HepG2 (cell line): Measurements from ENCODE around the gene NFATC2. TPM values are rescaled to one million over a fixed set of nuclear protein-coding genes. Genes with fewer than 3 reads are reported as not detected.

Experiments used
- ATAC-seq: fragments of 200-7000 bp; cut with Tn5 transposase; 3 replicates; pipeline ENCODE4 v1.9.1; 2020; ENCODE audit warnings: mild to moderate bottlenecking, moderate library complexity
- BruUV-seq: library from RNA; stranded (reverse); fragments of 400-500 nt; replicated peaks from 2 replicates; lab custom pipeline; 2021; lab: Mats Ljungman, UMichigan
- CTCF ChIA-PET: fragments of 300-600 bp; formaldehyde crosslinking; extraction: SDS; loops from one replicate; lab custom pipeline; 2021; ENCODE audit warnings: low total read pairs, inconsistent platforms, low intra/inter-chr PET ratio; lab: Yijun Ruan, JAX
- POLR2A ChIA-PET: fragments of 350-600 bp; sonication (Branson Sonifier 250); formaldehyde crosslinking; loops from one replicate; lab custom pipeline; 2020; ENCODE audit warnings: antibody characterized with exemption, inconsistent platforms; lab: Yijun Ruan, JAX
- DNase-seq: peaks from one replicate; pipeline ENCODE4 v3.0.0-alpha.2; 2015; ENCODE audit warnings: low spot score
- FAIRE-seq: peaks from 3 replicates; lab custom pipeline; 2011; peaks lifted over from hg19 to GRCh38; lab: Jason Lieb, UNC
- H2AFZ ChIP-seq: one replicate; pipeline ENCODE4 v1.6.1; 2011; ENCODE audit warnings: low read length, inconsistent platforms
- H3K27ac ChIP-seq: fragments of 300-600 bp; 3 replicates; pipeline ENCODE4 v1.8.0; 2011; ENCODE audit warnings: mixed run types, mild to moderate bottlenecking, mixed read lengths, low read length, inconsistent platforms; ENCODE audit not compliant: insufficient read depth; ENCODE audit errors: extremely low read length
- H3K27me3 ChIP-seq, 2 experiments: fragments of 200-600 bp in 1 of 2; 2 replicates in 1 of 2; 3 replicates in 1 of 2; pipeline versions ENCODE4 v1.6.0 to v1.8.0; 2011; ENCODE audit warnings: low read length in 2 of 2, mild to moderate bottlenecking in 2 of 2, moderate library complexity in 2 of 2, inconsistent platforms in 1 of 2; ENCODE audit not compliant: insufficient read depth in 2 of 2, control insufficient read depth in 1 of 2
- H3K36me3 ChIP-seq, 2 experiments: fragments of 200-600 bp in 1 of 2; replicated peaks in 1 of 2; 2 replicates in 1 of 2; 3 replicates in 1 of 2; pipeline versions ENCODE4 v1.5.1 to v1.8.0; 2011; ENCODE audit warnings: low read length in 2 of 2, inconsistent platforms in 1 of 2; ENCODE audit not compliant: insufficient read depth in 2 of 2, control insufficient read depth in 1 of 2
- H3K4me1 ChIP-seq: 2 replicates; pipeline ENCODE4 v1.5.1; 2012; ENCODE audit warnings: low read length, inconsistent platforms; ENCODE audit not compliant: insufficient read depth
- H3K4me2 ChIP-seq: 2 replicates; pipeline ENCODE4 v1.6.0; 2011; ENCODE audit warnings: low read depth, low read length, inconsistent platforms
- H3K4me3 ChIP-seq, 3 experiments: fragments of 200-600 bp in 1 of 3; sonication (generic), shearing (Covaris generic) in 1 of 3; replicated peaks in 1 of 3; 2 replicates each; pipeline ENCODE4 v1.5.1; 2011 to 2016; ENCODE audit warnings: low read length in 3 of 3, inconsistent platforms in 2 of 3, low read depth in 2 of 3, mild to moderate bottlenecking in 2 of 3, control low read depth in 1 of 3, mixed read lengths in 1 of 3; ENCODE audit not compliant: insufficient read depth in 1 of 3
- H3K79me2 ChIP-seq: one replicate; pipeline ENCODE4 v1.6.1; 2011; ENCODE audit warnings: low read length, inconsistent platforms; ENCODE audit not compliant: insufficient read depth
- H3K9ac ChIP-seq: 2 replicates; pipeline ENCODE4 v1.6.0; 2011; ENCODE audit warnings: mild to moderate bottlenecking, low read depth, low read length, inconsistent platforms; ENCODE audit not compliant: insufficient read depth
- H3K9me3 ChIP-seq: 2 replicates; pipeline ENCODE4 v1.5.1; 2012; ENCODE audit warnings: mild to moderate bottlenecking, low read length
- H4K20me1 ChIP-seq: 2 replicates; pipeline ENCODE4 v1.6.0; 2011; ENCODE audit warnings: inconsistent platforms, mild to moderate bottlenecking, low read length, moderate library complexity; ENCODE audit not compliant: insufficient read depth
- FOXM1 ChIP-seq: sonication (generic); formaldehyde crosslinking; IDR thresholded peaks from 2 replicates; pipeline ENCODE4 v1.5.0; 2020; ENCODE audit warnings: missing genetic modification reagents
- HIVEP1 ChIP-seq: sonication (generic); formaldehyde crosslinking; IDR thresholded peaks from 2 replicates; pipeline ENCODE4 v1.4.0; 2020; ENCODE audit warnings: mild to moderate bottlenecking, missing genetic modification reagents
- NCOA1 ChIP-seq: sonication (generic); formaldehyde crosslinking; IDR thresholded peaks from 2 replicates; pipeline ENCODE4 v1.9.0; 2021; ENCODE audit warnings: missing genetic modification reagents
- RARG ChIP-seq: sonication (generic); formaldehyde crosslinking; IDR thresholded peaks from 2 replicates; pipeline ENCODE4 v1.4.0; 2020; ENCODE audit warnings: low read depth, mild to moderate bottlenecking, missing genetic modification reagents
- RBAK ChIP-seq: sonication (generic); formaldehyde crosslinking; IDR thresholded peaks from 2 replicates; pipeline ENCODE4 v1.5.1; 2020; ENCODE audit warnings: mild to moderate bottlenecking, missing genetic modification reagents
- SAFB2 ChIP-seq: sonication (generic); formaldehyde crosslinking; IDR thresholded peaks from 2 replicates; pipeline ENCODE4 v1.5.1; 2020; ENCODE audit warnings: missing genetic modification reagents, low read depth, mild to moderate bottlenecking, borderline replicate concordance
- SALL1 ChIP-seq: sonication (generic); formaldehyde crosslinking; IDR thresholded peaks from 2 replicates; pipeline ENCODE4 v1.8.0; 2022; ENCODE audit warnings: mild to moderate bottlenecking, missing genetic modification reagents
- ZFP41 ChIP-seq: sonication (generic); formaldehyde crosslinking; IDR thresholded peaks from 2 replicates; pipeline ENCODE4 v1.4.0; 2020; ENCODE audit warnings: mild to moderate bottlenecking, missing genetic modification reagents, borderline replicate concordance
- ZFP91 ChIP-seq: sonication (generic); formaldehyde crosslinking; IDR thresholded peaks from 2 replicates; pipeline ENCODE4 v1.9.0; 2022; ENCODE audit warnings: missing genetic modification reagents, mild to moderate bottlenecking, borderline replicate concordance
- ZNF160 ChIP-seq: sonication (generic); formaldehyde crosslinking; IDR thresholded peaks from 2 replicates; pipeline ENCODE4 v1.8.0; 2022; ENCODE audit warnings: mild to moderate bottlenecking, inconsistent platforms, missing genetic modification reagents
- ZNF224 ChIP-seq: sonication (generic); formaldehyde crosslinking; IDR thresholded peaks from 2 replicates; pipeline ENCODE4 v1.5.0; 2020; ENCODE audit warnings: mild to moderate bottlenecking, missing genetic modification reagents
- ZNF235 ChIP-seq: sonication (generic); formaldehyde crosslinking; IDR thresholded peaks from 2 replicates; pipeline ENCODE4 v1.8.1; 2023; ENCODE audit warnings: mild to moderate bottlenecking, missing genetic modification reagents, borderline replicate concordance
- ZNF256 ChIP-seq: sonication (generic); formaldehyde crosslinking; conservative IDR thresholded peaks from 2 replicates; pipeline ENCODE4 v1.4.0; 2020; ENCODE audit warnings: missing genetic modification reagents
- ZNF441 ChIP-seq: sonication (generic); formaldehyde crosslinking; IDR thresholded peaks from 2 replicates; pipeline ENCODE4 v1.7.0; 2021; ENCODE audit warnings: missing genetic modification reagents, borderline replicate concordance
- ZNF619 ChIP-seq: sonication (generic); formaldehyde crosslinking; IDR thresholded peaks from 2 replicates; pipeline ENCODE4 v1.4.0; 2020; ENCODE audit warnings: mild to moderate bottlenecking, missing genetic modification reagents
- ZNF672 ChIP-seq: sonication (generic); formaldehyde crosslinking; IDR thresholded peaks from 2 replicates; pipeline ENCODE4 v1.8.1; 2022; ENCODE audit warnings: missing genetic modification reagents
- ZNF790 ChIP-seq: sonication (generic); formaldehyde crosslinking; IDR thresholded peaks from 2 replicates; pipeline ENCODE4 v1.8.0; 2022; ENCODE audit warnings: missing genetic modification reagents, mild to moderate bottlenecking, borderline replicate concordance
- WGBS: methylation state at CpG from one replicate; pipeline ENCODE4 v1.1.6; 2017; ENCODE audit warnings: low lambda C conversion rate; 5-methylcytosine and 5-hydroxymethylcytosine counted together
- in situ Hi-C: cut with HindIII; loops from 2 replicates; pipeline ENCODE4 v1.10.0; 2017; ENCODE audit warnings: low pct_unique_long_range_greater_than_20kb; ENCODE audit not compliant: extremely low pct_ligation_motif_present
- intact Hi-C: fragments of 100-400 bp; cut with micrococcal nuclease; formaldehyde crosslinking; loops from one replicate; pipeline ENCODE4 v1.10.0; 2022; ENCODE audit not compliant: unreplicated experiment
- polyA plus RNA-seq, 8 experiments: library from polyadenylated mRNA; depleted of rRNA in 3 of 8; stranded (reverse) in 7 of 8; unstranded in 1 of 8; fragments of >200 nt; fragmentation: Illumina TruSeq in 4 of 8; extraction: Trizol in 4 of 8; gene quantifications; 2 replicates each; pipeline versions ENCODE4 v1.2.1 to v1.2.3, GENCODE V29; 2011 to 2016; ENCODE audit warnings: low read depth in 4 of 8, missing spikeins in 1 of 8, mixed read lengths in 1 of 8; ENCODE audit not compliant: insufficient read depth in 1 of 8
- total RNA-seq, 5 experiments: library from RNA; depleted of rRNA; stranded (reverse); fragments of >200 nt; fragmentation: Illumina TruSeq; extraction: Trizol; gene quantifications; 2 replicates each; pipeline ENCODE4 v1.2.3, GENCODE V29; 2016; ENCODE audit warnings: low read depth in 1 of 5

NFATC2 gene
- total and polyA plus RNA-seq, 2 of the 13 experiments (the other 11 are each of a cell fraction or from before 2014, with no cell fraction given) = 1.9 to 3.3 TPM

- TF ChIP-seq ZFP91 (no peak), ZNF160 (CRISPR knock-in tag) (no peak)
- TF ChIP-seq, all 625 proteins: peak for 0
Observed at GRCh38 chr20:51397137-51397536, 145.4 kb downstream of the NFATC2 start (continued).

DNA sequence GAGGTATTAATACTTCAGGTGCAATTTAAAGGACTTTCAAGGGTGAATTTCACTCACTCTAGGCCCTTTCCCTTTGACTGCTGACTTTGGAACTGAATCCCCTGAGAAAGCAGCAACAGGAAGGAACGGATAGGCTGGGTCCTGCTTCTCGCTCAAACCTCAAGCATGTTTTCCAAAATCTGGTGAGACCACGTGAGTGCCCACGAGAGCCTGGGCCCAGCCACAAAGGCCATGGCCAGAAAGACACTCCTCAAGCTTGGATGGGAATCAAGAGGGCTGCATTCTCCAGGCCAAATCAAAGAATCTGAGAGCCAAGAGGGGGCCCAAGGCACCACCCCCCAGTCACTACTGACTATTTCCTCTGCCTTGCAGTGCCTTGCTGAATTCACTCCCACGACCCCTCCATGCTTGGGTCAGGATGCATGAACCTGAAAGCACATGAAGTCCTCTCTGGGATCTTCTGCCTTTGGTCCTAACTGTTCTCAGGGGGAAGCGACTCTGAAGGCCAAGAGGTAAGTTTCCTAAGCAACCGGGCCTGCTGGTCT, 146.1 kb downstream of the NFATC2 start:
- intact Hi-C loops = no loop called here
- CTCF ChIA-PET = no interaction called here
- in situ Hi-C loops = no loop called here
- DNase-seq (no peak), ATAC-seq (no peak), FAIRE-seq (no peak)
- Histone ChIP-seq H3K36me3 (peaks cover 1 to 14% of the 10 kb centered on the region in 2 experiments; a peak in 1 of 5 replicates), H3K4me3 (no peak overlapping the region), H3K27ac (no peak overlapping the region), H4K20me1 (no peaks in the 10 kb centered on the region), H3K27me3 (no peaks in the 10 kb centered on the region), H3K4me1 (no peaks in the 10 kb centered on the region), H3K9ac (no peak overlapping the region), H3K4me2 (no peak overlapping the region), H3K9me3 (no peaks in the 10 kb centered on the region), H2AFZ (no peak overlapping the region), H3K79me2 (no peaks in the 10 kb centered on the region)
- TF ChIP-seq ZNF441 (no peak), ZFP41 (CRISPR knock-in tag) (no peak), ZNF790 (no peak), HIVEP1 (CRISPR knock-in tag) (no peak), ZNF619 (CRISPR knock-in tag) (no peak), ZNF256 (CRISPR knock-in tag) (no peak), RARG (CRISPR knock-in tag) (no peak), ZNF235 (CRISPR knock-in tag) (no peak), SALL1 (CRISPR knock-in tag) (no peak), ZNF224 (CRISPR knock-in tag) (no peak), SAFB2 (no peak), ZNF672 (CRISPR knock-in tag) (no peak), RBAK (CRISPR knock-in tag) (no peak), NCOA1 (CRISPR knock-in tag) (no peak), FOXM1 (no peak)
- no TSS peak for BruUV-seq
- 93% methylated on average over 7 of the region's 7 CpGs for WGBS
- POLR2A ChIA-PET = no interaction called here
